ENCODE data around the gene KIF5C.

KIF5C gene

DNA sequence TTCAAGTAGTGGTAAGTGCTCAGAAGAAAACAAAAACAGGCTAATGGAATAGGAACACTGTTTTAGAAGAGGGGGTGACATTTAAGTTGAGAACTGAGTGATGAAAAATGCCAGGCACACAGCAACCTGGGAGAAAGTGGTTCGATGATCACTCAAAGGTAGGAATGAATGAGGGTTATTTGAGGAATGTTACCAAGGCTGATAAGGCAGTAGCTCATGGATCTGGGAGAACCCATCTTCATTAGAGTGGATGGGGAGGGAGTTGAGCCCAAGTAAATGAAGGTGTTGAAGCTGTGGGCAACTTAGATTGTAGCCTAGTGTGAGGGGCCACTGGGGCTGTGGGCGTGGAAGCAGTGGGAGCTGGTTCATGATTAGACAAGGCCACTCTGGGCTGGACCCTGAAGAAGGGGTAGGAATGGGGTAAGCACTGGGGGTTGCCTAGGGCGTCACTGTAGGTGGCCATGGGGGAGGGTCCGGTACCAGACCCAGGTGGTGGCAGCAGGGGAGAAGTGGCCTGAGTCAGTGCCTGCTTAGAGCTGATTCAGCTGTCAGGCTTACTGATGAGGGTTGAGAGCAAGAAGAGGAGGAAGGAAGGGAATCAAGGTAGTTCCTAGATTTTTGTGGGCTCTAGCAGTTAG, 141.0 kb downstream of the KIF5C start:
- no peak for DNase-seq (ENCODE audit: low read depth)

DNA sequence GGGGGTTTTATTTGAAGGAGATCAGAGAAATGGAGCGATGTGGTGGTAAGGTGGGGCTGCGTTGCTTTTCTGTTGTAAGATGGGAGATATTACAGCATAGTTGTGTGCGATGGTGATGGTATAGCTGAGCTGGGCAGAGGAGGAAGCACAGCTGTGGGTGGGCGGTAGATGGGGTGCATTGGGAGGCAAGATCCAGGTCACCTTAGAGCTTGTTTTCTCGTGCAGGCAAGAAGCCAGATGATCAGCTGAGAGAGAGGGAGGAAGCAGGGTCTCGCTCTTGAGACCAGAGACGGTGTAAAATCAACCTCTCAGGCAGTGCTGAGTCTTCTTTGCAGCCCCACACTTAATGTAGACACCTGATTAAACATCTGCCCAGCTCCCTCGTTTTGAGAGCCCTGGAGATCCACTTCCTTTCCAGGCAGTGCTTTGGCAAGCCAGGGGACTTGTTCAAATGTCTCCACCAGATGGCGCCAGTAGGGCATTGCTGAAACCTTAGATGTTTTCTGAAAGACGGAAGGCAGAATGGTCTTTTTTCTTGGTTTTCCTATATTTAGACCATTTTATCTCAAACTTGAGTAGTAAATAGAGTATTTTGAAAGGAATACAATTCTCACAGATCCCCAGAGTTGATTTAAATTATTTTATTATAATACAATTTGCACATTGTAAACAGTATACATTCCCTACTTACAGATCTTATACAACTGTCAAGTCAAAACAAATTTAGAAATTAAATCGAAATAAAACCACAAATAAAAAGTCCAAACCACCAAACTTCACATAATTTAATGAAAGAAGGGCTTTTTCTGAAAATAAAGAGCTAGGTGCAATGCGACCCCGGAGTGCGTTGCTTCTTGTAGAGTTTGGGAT, 142.3 kb downstream of the KIF5C start:
- peak; percentile 71 for DNase-seq (ENCODE audit: low read depth)

DNA sequence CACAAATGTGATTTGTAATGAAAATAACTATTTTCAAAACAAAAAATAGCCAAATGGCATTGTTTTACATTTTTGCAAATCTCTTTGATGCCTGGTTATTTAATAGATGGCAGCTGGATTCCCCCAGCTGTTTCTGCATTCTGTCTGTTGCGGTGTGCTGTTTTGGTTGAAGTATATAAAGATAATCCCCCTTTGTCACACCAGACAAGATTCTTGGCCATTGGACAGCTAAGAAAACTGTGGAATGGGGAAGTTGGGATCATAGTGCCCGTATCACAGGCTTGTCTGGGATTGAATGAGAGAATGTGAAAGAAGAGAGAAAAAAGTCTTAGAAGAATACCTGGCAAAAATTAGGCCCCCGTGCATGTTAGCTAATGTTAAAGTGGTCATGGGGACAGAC, 144.0 kb downstream of the KIF5C start:
- no peak for DNase-seq (ENCODE audit: low read depth)

DNA sequence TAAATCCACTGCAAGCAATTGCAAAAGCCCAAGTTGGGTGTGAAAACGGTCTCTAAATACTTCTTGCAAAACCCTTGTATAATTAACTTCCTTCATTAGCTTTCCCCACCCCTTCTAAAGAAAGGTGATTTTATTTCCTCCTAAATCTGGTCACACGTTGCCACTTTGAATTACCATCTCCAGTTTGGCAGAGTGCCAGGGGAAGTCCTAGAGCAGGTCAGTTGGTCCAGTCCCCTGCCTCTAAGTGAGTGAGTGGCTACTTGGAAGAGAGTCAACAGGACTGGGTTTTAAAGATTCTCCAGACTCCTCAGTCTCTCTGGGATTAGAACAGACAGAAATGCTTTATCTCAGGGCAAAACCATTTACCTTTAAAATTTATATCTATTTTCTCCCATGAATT, 144.7 kb downstream of the KIF5C start:
- DNase-seq (ENCODE audit: low read depth), result no peak

DNA sequence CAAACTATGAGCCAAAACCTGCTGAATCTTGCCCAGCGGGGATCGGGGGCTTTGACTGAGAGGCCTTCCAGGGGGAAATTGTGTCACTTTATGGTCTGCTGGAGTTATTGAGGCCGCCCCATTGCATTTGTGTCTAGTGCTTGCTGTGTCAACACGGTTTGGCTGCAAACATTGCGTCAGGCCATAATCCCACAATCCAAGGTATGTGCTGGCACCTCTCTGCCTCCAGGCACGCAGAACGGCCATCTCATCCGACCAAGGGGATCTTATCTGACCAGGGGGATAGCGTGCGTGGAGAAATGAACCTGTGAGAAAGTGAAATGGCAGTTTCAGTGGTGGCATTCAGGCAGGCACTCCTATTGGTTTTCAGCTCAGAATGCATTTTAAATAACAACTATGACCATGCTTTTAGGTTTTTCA, 145.4 kb downstream of the KIF5C start:
- DNase-seq (ENCODE audit: low read depth), result no peak

DNA sequence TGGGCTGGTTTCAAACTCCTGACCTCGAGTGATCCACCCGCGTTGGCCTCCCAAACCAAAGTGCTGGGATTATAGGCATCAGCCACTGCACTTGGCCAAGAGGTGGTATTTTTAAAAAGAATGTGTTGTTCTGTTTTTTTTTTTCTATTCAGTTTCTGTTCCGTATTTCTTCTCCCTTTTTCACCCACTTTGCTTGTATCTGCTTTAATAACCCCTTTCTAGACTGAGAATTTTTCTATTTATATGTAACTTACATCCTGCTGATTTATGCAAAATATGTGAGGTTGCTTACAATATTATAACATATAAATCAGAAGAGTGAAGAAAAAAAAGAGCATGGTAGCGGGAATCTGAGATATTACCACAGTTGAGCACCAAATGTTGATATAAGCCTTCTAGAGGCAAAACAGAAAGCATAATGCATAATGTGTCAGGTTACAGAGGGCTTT, 146.3 kb downstream of the KIF5C start:
- DNase-seq (ENCODE audit: low read depth), result peak; percentile 19

DNA sequence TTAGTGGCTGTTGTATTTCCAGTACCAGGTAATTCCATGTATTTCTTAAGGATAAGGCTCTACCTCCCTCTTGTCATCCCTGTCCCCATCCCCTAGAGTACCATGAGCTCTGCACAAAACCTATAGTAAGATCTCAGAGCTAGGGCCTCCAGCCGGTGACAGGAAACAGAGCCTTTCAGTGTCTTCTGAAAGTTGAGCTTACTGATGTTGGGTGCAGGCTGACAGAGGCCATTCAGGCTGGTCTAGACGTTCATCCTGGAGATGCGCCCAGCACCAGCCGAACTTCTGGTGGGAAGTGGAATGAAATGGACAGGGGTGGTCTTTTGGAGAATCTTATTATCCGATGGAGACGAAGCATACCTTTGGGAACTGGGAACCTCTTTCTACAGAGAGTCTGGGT, 146.7 kb downstream of the KIF5C start:
- DNase-seq (ENCODE audit: low read depth), result no peak

DNA sequence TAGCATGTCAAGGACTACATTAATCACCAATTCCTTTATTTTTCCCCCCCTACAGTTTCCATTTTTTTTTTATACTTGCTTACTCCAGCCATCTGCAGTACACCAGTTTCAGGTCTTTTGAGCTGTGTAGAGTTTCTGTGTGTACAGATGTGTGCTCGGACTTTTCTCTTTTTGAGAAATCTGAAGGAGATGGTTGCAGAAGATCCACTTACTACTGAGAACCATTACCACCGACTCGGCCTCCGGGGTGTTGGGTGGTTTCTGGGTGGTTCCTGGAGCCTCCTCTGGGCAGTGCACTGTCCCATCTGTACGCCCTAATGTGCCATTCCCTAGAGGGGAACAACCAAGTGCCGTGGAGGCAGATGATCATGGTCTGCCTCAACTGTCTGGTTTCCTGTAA, 148.1 kb downstream of the KIF5C start:
- no peak for DNase-seq (ENCODE audit: low read depth)

DNA sequence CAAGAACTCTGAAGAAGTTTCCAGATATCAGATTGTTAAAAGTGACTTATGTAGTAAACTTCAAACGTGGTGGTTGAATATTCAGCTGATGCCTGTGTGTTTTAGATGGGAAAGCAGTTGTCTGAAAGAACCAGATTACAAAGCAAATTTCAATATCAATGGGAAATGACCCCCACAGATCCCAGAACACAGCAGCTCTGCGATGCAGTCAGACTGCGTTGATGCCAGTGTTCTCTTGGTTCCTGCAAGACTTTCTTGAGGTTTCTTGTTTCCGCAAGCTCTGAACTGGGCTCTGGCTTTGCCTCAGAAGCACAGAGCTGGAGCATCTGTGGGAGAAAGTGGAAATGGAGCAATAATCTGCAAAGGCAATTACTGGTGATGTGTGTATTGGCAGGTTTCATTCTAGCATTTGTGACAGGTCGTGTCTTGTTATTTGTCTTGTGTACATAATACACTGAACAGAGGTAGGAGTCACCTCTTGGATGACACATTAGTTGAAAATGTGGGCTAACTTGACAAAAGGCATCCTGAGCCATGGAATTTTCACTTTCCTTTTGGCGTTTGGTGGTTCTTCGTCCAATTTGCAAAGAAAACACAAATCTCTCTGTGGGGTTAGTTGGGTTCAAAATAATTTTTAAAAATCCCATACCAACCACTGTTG, 152.7 kb downstream of the KIF5C start:
- no peak for DNase-seq (ENCODE audit: low read depth)

DNA sequence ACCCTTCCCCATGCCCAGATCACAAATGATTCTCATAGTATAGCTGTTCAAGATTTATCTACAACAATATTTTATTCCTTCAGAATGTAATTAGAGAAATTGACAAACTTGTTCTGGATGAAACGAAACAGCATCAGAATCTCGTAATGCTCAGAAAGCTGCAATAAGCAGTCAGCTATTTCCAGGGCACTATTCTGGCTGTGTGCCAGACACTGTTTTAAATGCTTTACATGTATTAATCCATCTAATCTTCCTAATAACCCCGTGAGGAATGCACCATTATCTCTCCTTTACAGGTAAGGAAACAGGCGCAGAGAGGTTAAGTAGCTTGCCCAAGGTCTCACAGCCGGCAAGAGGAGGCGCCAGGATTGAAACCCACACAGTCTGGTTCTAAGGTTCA, 153.3 kb downstream of the KIF5C start:
- no peak for DNase-seq (ENCODE audit: low read depth)

DNA sequence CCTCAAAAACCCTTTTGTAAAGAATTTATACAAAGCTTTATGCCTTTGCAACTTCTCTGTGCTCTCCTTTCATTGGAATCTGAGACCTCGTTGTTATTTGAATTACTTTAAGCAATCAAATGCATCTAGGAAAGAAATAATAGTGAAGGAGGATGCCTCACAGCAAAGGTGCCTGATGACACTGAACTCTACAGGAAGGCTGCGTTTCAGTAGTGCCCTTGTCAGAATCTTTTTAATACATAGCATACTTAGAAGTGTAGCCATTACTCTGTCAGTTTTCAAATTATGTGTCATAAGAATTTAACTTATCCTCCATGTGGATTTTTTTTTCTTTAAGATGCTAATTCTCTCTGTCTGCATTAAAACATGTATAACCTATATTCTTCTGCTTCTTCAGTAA, 153.9 kb downstream of the KIF5C start:
- DNase-seq (ENCODE audit: low read depth), result no peak

DNA sequence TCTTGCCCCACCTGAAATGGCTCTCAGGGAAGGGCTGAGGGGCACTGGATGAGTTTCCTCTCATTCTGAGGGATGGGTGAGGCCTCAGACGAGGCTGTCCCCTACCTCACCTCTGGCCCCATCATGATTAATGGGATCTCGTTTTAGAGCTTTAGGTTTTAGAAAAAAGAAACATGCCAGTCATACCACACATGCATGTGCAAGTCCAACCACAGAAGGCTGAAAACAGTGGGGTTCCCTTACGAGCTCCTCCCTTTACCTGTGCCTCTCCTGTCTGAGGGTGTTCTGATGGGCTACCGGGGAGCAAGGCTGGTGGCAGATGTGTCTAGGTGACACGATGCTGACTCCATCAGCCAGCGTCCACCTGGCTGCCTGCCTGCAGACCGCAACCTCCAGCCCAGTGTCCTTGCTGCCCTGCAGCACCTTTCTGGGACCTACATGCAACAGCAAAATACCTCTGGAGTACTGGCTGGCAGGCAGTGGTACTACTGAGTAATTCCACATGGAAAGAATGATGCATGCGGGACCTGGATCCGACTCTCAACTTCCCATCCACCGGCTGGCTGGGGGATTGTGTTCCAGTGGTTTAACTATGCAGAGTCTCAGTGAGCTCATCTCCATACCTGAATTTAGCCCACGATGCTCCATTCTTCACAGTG, 154.4 kb downstream of the KIF5C start:
- DNase-seq (ENCODE audit: low read depth), result no peak

DNA sequence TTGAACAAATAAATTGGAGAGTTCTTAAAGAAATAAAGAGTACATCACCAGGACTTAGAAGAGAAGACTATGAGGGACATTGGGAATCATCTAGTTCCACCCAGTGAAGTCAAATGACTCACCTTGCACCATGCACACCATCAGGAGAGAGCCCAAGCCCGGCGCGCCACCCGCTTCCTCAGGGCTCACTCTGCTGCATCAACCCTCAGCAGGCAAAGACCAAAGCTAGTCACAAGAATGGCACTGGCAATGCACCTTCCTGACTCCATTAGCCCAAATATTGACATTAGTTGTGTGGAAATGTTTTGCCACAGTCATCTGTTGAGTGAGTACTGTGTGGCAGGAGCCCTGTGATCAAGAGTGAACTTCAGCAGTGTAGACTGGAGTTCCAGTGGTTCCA, 156.4 kb downstream of the KIF5C start:
- DNase-seq (ENCODE audit: low read depth), result no peak

DNA sequence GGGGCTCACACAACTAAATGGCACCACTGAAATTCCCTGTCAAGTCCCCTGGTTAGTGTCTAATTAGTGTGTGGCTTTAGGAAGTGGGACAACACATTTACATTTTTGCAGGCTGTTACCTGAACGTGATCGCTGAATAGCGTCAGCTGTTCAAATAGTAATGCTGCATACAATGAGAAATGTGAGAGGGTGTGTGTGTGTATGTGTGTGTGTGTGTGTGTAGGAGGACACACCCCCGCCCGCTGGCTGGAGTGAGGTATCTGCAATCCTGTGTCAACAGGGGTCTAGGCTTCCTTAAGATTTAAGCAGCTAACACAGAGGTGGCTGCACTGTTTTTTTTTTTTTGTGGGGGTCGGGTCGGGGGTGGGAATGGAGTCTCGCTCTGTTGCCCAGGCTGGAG, 158.7 kb downstream of the KIF5C start:
- no peak for DNase-seq (ENCODE audit: low read depth)

DNA sequence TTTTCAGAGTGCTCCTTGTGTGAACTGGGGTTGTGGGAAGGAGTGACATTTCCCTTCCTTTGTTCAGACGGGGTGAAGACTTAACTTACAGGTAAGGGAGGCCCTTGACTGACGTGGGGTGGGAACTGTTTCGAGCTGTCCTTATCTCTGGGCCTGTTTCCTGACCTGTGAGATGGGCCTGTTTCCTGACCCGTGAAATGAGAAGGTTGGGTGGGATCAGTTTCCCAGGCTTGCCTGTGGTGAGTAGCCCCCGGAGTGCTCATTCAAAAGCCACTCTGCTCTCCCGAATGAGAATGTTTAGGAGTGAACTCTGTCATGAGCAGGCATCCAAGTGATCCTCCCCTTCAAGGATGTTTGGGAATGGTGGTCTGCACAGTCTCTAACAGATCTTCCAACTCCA, 159.4 kb downstream of the KIF5C start:
- no peak for DNase-seq (ENCODE audit: low read depth)

DNA sequence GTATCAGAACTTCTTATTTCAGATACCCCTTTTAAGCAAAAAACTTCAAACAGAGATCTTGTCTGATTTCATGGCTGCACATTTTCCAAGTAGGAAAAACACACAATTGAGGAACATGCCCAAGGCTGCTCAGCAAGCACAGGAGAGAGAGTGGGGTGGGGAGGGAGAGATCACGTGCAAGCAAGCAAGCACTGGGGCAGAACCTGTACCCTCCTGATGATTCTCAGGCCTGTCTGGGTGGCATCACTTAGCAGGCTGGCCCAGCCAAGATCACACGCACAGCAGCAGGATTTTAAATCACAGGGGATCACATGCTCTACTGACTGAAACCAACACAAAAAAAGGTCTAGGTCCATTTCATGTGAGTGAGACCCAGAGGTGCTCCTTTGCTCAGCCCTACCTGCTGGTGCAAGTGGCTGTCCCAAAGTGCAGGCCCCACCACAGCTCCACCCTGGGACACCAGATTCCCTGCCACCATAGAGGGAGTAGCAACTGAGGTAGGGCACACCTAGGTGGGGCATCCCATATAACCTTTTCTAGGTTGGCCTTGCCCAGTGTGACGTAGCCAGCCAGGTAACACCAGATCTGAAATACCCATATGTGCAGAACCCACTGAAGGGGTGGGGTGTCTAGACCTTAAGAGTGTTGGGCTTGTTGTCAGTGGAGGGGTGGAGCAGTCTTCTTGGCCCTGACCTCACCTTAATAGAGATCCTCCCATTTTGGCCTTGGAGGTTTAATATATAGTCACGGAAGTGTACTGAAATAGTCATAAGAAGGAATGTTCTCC, 161.7 kb downstream of the KIF5C start:
- no peak for DNase-seq (ENCODE audit: low read depth)

DNA sequence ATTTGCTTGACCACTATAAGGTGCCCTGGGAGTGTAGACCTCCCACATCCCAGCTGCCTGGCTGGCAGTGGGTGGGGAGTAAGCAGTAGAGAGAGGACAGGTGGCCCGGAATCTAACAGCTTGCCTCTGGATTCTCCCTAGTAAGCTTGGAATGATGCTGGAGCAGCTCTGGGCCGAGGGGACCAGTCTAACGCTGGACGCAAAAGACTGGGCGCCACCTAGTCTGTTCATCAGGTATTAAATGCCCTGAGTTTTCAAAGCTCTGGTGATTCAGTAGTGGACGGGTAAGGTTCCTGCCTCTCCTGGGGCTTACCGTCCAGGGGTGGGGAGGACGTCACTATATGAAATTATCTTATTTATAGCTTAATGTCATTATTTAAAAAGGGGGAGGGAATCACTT, 162.8 kb downstream of the KIF5C start:
- no peak for DNase-seq (ENCODE audit: low read depth)

DNA sequence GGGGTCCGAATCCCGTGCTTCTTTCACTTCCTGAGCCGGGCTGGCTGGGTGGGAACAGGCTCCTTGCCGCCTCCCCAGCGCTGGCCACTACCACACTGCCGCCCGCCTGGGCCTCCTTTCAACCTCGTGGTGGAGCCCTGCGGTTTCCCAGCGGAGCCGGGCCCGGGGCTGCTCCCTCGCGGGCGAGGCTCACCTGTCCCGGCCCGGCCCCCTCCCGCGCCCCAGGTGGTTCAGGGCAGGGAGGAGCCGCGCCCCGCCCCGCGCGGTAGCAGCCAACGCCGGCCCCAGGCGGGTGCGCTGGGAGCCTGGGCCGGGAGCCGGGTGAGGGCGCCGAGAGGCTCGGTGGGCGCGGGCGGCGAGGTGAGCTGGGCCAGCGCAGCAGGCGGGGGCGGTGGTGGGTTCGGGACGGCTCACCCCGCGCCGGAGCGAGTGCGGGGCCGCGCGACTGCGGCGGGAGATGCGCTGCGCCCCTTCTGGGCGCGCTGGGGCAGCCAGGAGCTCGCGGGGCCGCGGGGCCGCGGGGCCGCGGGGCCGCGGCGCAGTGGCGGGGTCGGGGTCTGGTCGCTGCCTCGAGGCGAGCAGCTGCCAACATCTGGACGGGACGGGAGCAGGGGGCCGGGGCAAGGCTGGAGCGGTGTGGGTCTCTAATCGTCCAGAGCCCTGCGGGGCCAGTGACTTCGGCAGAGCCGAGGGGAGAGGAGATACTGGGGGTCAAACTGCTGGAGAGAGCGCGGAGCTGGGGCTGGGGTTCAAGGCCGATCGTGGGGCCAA, 163.6 kb downstream of the KIF5C start, which contains the start of gene LYPD6B:
TSS of gene LYPD6B (plus strand) at position 258 of the 771 bp plus-strand sequence. CDS start 92,250 bp downstream, outside the sequence.
- no peak for DNase-seq (ENCODE audit: low read depth)

DNA sequence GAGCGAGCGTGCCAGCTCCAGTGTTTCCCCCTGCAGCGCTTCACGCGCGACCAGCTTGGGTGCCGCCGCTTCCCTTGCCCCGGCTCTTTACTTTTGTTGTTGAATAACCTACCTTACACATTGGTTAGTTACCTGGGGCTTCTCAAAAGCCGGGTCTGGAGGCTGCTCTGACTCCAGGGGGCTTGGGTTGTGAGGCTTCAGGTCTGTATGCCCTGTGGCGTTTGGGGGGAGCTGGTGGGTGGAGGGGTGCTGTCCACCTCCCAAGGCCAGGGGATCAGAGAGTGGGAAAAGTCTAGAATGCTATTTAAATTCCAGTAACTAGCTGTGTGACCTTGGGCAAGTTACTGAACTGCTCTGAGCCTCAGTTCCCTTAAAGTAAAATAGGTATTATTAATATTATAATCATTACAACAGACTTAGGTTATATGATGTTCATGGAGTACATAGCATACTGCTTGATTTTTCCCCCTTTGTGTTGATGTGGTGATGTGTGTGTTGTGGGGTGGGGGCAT, 164.2 kb downstream of the KIF5C start:
- no peak for DNase-seq (ENCODE audit: low read depth)

DNA sequence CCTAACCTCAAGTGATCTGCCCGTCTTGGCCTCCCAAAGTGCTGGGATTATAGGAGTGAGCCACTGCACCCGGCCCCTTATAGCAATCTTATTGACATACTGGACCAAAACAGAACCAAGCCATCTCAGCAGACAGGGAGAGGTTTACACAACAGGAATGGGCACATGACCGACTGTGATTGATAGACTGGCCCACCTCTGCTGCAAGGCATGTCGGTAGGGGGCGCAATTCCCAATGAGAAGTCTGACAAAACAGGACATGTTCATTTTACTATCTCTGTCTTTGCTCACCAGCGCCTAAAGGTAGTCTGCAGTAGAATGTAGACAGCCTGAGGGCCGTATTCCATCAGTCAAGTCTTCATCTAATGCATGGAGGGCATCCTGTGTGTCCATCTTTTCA, 165.4 kb downstream of the KIF5C start:
- peak; percentile 32 for DNase-seq (ENCODE audit: low read depth)

DNA sequence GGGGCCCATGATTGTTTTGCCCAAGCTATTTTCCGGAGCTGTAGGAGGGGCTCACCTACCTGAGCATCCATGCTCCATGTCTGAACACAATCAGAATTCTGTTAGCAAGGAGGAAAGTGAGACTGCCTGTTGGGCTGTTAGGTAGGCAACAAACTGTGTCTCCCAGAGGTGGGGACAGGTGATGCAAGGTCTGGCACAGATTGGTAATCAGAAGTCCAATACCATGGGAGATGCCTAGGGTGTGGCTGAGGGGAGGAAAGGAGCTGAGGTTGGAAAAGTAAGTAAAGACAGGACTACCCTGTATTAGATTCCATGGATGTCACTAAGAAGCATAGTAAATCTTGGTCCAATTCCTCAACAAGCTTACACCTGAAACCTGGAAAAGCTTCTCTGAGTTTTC, 166.5 kb downstream of the KIF5C start:
- no peak for DNase-seq (ENCODE audit: low read depth)
